Heart right ventricle (tissue), 16 donors: ENCODE measurements around the gene MYCBP2. TPM values are rescaled to one million over a fixed set of nuclear protein-coding genes. Genes with fewer than 3 reads are reported as not detected.

Source experiments
- ATAC-seq, 8 donors: fragments of 200-7000 bp; cut with Tn5 transposase; one replicate each; pipeline ENCODE4 v1.9.1; 2020; ENCODE audit warnings: mild to moderate bottlenecking in 8 of 8, moderate library complexity in 8 of 8, moderate number of reproducible peaks in 1 of 8
- DNase-seq, 2 donors: peaks; one replicate each; pipeline ENCODE4 v3.0.0-alpha.2; 2020
- H3K27ac ChIP-seq, 10 donors: fragments of 200-600 bp; sonication (generic) in 2 of 10; one replicate each; pipeline versions ENCODE4 v1.5.0 to v1.8.0; 2020 to 2022; ENCODE audit warnings: mild to moderate bottlenecking in 3 of 10
- H3K27me3 ChIP-seq, 7 donors: fragments of 200-600 bp; one replicate each; pipeline ENCODE4 v1.8.0; 2021 to 2022; ENCODE audit warnings: mild to moderate bottlenecking in 2 of 7
- H3K36me3 ChIP-seq, 9 donors: fragments of 200-600 bp; sonication (generic) in 1 of 9; one replicate each; pipeline versions ENCODE4 v1.5.0 to v1.8.0; 2020 to 2022; ENCODE audit warnings: mild to moderate bottlenecking in 2 of 9
- H3K4me1 ChIP-seq, 9 donors: fragments of 200-600 bp; sonication (generic) in 1 of 9; one replicate each; pipeline versions ENCODE4 v1.5.0 to v1.8.0; 2020 to 2022; ENCODE audit warnings: mild to moderate bottlenecking in 4 of 9
- H3K4me3 ChIP-seq, 10 donors: fragments of 200-600 bp; sonication (generic) in 2 of 10; one replicate each; pipeline versions ENCODE4 v1.5.0 to v1.8.0; 2020 to 2022; ENCODE audit warnings: mild to moderate bottlenecking in 7 of 10, moderate library complexity in 2 of 10
- H3K9me3 ChIP-seq, 11 donors: fragments of 200-600 bp in 10 of 11; sonication (generic) in 2 of 11; one replicate each; pipeline versions ENCODE4 v1.5.0 to v1.8.0; 2013 to 2022; ENCODE audit warnings: mild to moderate bottlenecking in 2 of 11, control low read depth in 1 of 11, moderate library complexity in 1 of 11
- WGBS, 2 donors: extraction: QIAGEN DNeasy Blood & Tissue Kit; methylation state at CpG; one replicate each; pipeline ENCODE4 v1.1.7; 2013; ENCODE audit warnings: inconsistent platforms in 1 of 2; 5-methylcytosine and 5-hydroxymethylcytosine counted together
- intact Hi-C, 10 donors: fragments of 100-400 bp; cut with DNase I; formaldehyde crosslinking; loops; one replicate each; pipeline versions ENCODE4 v1.11.1 to v1.14.2; 2022
- polyA plus RNA-seq, 2 donors: library from polyadenylated mRNA; stranded (reverse); fragments of 200-250 nt; gene quantifications; one replicate each; pipeline ENCODE4 v1.2.3, GENCODE V29; 2013
- total RNA-seq, 10 donors: library from RNA; stranded (reverse); fragmentation: NEBNext Ultra II Directional in 3 of 10; extraction: Animal tissue kit (Norgen Biotek cat#: 25700) in 3 of 10; gene quantifications; one replicate each; pipeline versions ENCODE4 v1.2.1 to v1.2.4, GENCODE V29; 2021 to 2023
- TF ChIP-seq, protein P1 (sequence below), 9 donors: fragments of 200-600 bp; sonication (generic) in 2 of 9; IDR thresholded peaks; one replicate each; pipeline versions ENCODE4 v1.5.0 to v1.8.0; 2021 to 2022; ENCODE audit warnings: antibody characterized with exemption in 9 of 9, mild to moderate bottlenecking in 5 of 9, moderate library complexity in 1 of 9
- donor health status: Arrhythmogenic right ventricular cardiomyopathy.
- donor health status: ischemic (EF 13 %, LVEDD 7.1; RV severe dilation, severe dysfunction).
- donor health status: healthy with polysubstance abuse.
- donor health status: DM: no; HTN: yes; CAD: no.
- donor health status: DM: no; HTN: no; CAD: no.
- donor health status: ischemic (EF 25% LVEDD 6.9; RV normal size, moderate dysfunction).
- donor health status: ischemic (EF 25% LVEDD 5.7; RV mildly dilated, moderate dysfunction).
- donor health status: healthy.
- donor health status: DM: yes; HTN: yes; CAD: no.
- donor health status: Ischemic cardiomyopathy.
- donor health status: ischemic (EF 35%, LVEDD 5.7; RV mildly dilated, moderate dysfunction).
- donor health status: nonischemic (EF 11% LVEDD 7.7; RV severe dilation, severe dysfunction).
- donor health status: DM: yes; HTN: yes; CAD: no.
- donor health status: PGD.
- donor health status: ischemic (EF 29% LVEDD 5.4; RV normal size, mild dysfunction).
- donor health status: nonischemic (EF 23%, LVEDD 6.1; RV moderate dilation, normal function).

MYCBP2 gene
- total and polyA plus RNA-seq, 12 donors = 18.6 to 70.7 (median 52.4) TPM

DNA sequence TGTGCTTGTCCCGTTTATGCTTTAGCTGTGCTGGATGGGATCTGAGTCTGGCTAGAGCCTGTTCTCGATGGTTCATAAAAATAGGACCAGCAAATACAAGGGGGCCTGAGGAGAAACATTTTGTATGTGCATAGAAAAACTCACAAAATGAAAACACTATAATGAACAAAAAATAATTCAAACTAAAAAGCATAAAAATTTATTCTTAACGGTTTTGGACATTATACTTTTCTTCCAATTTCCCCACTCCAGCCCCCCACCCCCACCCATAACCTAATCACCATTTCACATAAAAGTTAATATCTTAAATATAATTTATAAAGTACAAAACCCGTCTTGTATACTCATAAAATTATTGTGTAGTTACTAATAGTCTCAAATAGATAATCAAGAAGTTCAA, 93.7 kb downstream of the MYCBP2 start:
- Histone ChIP-seq H3K9me3 (no peaks in the 10 kb centered on the region), H3K4me1 (no peaks in the 10 kb centered on the region), H3K4me3 (no peak overlapping the region), H3K27me3 (no peaks in the 10 kb centered on the region), H3K27ac (no peak overlapping the region), H3K36me3 (peaks cover 0 to 59% (median 3%) of the 10 kb centered on the region in 9 donors)
- no peak for ATAC-seq
- 93 to 95% methylated on average over 4 of the region's 4 CpGs for WGBS, 2 donors
- TF ChIP-seq, protein P1, sequence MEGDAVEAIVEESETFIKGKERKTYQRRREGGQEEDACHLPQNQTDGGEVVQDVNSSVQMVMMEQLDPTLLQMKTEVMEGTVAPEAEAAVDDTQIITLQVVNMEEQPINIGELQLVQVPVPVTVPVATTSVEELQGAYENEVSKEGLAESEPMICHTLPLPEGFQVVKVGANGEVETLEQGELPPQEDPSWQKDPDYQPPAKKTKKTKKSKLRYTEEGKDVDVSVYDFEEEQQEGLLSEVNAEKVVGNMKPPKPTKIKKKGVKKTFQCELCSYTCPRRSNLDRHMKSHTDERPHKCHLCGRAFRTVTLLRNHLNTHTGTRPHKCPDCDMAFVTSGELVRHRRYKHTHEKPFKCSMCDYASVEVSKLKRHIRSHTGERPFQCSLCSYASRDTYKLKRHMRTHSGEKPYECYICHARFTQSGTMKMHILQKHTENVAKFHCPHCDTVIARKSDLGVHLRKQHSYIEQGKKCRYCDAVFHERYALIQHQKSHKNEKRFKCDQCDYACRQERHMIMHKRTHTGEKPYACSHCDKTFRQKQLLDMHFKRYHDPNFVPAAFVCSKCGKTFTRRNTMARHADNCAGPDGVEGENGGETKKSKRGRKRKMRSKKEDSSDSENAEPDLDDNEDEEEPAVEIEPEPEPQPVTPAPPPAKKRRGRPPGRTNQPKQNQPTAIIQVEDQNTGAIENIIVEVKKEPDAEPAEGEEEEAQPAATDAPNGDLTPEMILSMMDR (IDR thresholded peaks at IDR 0.05) = no peak
- no peak for DNase-seq
- intact Hi-C loops = no loop called here

DNA sequence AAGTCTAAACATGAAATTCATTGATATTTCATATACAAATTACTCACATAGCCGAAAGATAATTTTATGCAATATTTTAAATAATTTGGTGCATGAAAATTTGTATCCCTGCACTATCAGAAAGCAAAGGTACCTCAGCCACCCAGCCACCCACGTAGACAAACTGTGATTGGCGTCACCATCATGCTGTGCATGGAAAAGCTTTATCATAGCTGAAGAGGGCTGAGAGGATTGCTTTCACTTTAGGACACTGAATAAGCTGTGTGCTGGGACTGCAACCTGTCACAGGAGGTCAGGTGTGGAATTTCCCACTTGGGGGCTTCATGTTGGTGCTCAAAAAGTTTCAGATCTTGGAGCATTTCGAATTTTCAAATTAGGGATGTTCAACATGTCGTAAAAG, 96.3 kb downstream of the MYCBP2 start:
- DNase-seq (no peak), ATAC-seq (no peak)
- Histone ChIP-seq H3K9me3 (no peaks in the 10 kb centered on the region), H3K36me3 (peaks cover 0 to 64% (median 0%) of the 10 kb centered on the region in 9 donors), H3K27ac (no peak overlapping the region), H3K27me3 (no peaks in the 10 kb centered on the region), H3K4me1 (no peaks in the 10 kb centered on the region), H3K4me3 (no peak overlapping the region)
- WGBS, 2 donors = 89 to 93% methylated on average over 5 of the region's 5 CpGs
- intact Hi-C loops = no loop called here
- TF ChIP-seq, protein P1 (IDR thresholded peaks at IDR 0.05) = no peak

DNA sequence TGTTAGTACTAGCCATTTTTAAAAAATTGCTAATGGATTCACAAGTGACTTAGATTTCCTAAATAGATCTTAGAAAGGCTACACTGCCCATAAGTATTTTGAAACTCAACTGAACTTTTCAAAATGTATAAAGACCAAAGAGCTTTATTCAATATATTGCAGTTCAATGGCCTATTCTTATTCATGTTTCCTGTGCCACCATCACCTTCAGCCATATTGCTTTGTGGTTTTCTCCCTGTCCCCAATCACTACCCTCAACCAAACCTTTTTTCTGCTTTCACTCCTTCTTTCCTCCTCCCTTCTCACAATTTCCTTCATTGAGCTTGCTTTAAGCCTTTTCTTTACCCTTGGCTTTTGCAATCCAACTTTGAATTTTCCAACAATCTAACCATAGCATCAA, 100.9 kb downstream of the MYCBP2 start:
- intact Hi-C loops = no loop called here
- DNase-seq = no peak

DNA sequence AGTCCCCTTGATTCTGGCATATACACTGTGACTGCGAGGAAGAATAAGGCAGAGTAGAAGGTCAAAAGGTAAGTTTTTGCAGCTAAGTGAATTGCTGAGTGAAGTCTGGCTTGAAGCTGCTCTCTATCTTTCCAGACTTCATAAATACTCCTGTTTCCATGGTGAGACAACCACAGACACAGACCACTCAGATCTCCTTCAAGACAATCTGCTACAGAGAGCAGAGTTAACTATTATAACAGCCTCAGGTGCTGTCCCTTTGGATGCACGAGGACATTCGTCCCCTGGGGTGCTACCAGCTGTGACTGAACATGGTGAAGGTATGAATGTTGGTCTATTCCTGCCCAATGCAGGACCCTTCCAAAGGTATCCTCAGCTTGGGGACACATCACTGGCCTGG, 104.0 kb downstream of the MYCBP2 start:
- WGBS, 2 donors = 88 to 92% methylated on average over 3 of the region's 3 CpGs

More for the DNA sequence above, 100.9 kb downstream of the MYCBP2 start:
- H3K4me3 ChIP-seq = no peak overlapping the region
- no peaks in the 10 kb centered on the region for H3K27me3 ChIP-seq
- TF ChIP-seq, protein P1 (IDR thresholded peaks at IDR 0.05) = no peak
- H3K9me3 ChIP-seq = no peaks in the 10 kb centered on the region
- no peak for ATAC-seq
- H3K36me3 ChIP-seq = peaks cover 0 to 86% (median 12%) of the 10 kb centered on the region in 9 donors
- H3K27ac ChIP-seq = no peak overlapping the region
- no peaks in the 10 kb centered on the region for H3K4me1 ChIP-seq

More for the DNA sequence above, 104.0 kb downstream of the MYCBP2 start:
- ATAC-seq = no peak
- H3K4me1 ChIP-seq = no peaks in the 10 kb centered on the region
- no peaks in the 10 kb centered on the region for H3K9me3 ChIP-seq
- H3K27me3 ChIP-seq = no peaks in the 10 kb centered on the region
- DNase-seq = no peak
- peaks cover 0 to 86% (median 12%) of the 10 kb centered on the region in 9 donors for H3K36me3 ChIP-seq
- no peak overlapping the region for H3K4me3 ChIP-seq
- intact Hi-C loops = no loop called here
- no peak overlapping the region for H3K27ac ChIP-seq
- TF ChIP-seq, protein P1 (IDR thresholded peaks at IDR 0.05) = no peak
